Measurements from ENCODE around the gene TSFM.

- TF ChIP-seq NCOR1 (IDR thresholded peaks at IDR 0.05) (no peak), CTCF (IDR thresholded peaks at IDR 0.05 in 2 of 3, conservative IDR thresholded peaks at IDR 0.05 in 1 of 3; ENCODE audit: insufficient read depth in 2 of 3, low read depth in 1 of 3, low read length in 3 of 3) (no peak), RNF2 (IDR thresholded peaks at IDR 0.05) (no peak), ATF1 (CRISPR knock-in tag; IDR thresholded peaks at IDR 0.05) (no peak), ATF1 (tag; IDR thresholded peaks at IDR 0.05) (no peak), ZBTB2 (IDR thresholded peaks at IDR 0.05) (no peak), HNRNPLL (IDR thresholded peaks at IDR 0.05; ENCODE audit: low read depth, low read length, poor library complexity, severe bottlenecking) (no peak), PHF20 (IDR thresholded peaks at IDR 0.05; ENCODE audit: partially characterized antibody) (no peak), SMARCC2 (IDR thresholded peaks at IDR 0.05; ENCODE audit: low read depth) (no peak)
Observed at GRCh38 chr12:57733928-57734327, 48.7 kb upstream of the TSFM start.

All from K562 (cell line).